Neuronal stem cell (in vitro differentiated cells): ENCODE data around the gene ADARB1.

Source experiments
- DNase-seq: peaks from one replicate; pipeline ENCODE4 v3.0.0-alpha.2; 2013; ENCODE audit warnings: low spot score
- H2AFZ ChIP-seq: one replicate; pipeline ENCODE4 v1.6.1; 2013; ENCODE audit warnings: mild to moderate bottlenecking, low read length, inconsistent platforms
- H2AK5ac ChIP-seq: 2 replicates; pipeline ENCODE4 v1.6.1; 2013; ENCODE audit warnings: low read depth, mild to moderate bottlenecking, inconsistent platforms, low read length, moderate library complexity, mixed read lengths
- H2BK120ac ChIP-seq: 2 replicates; pipeline ENCODE4 v1.6.1; 2013; ENCODE audit warnings: low read depth, mild to moderate bottlenecking, inconsistent platforms, low read length, moderate library complexity, mixed read lengths
- H2BK12ac ChIP-seq: one replicate; pipeline ENCODE4 v1.6.1; 2013; ENCODE audit warnings: low read length, inconsistent platforms
- H2BK15ac ChIP-seq: 2 replicates; pipeline ENCODE4 v1.6.1; 2013; ENCODE audit warnings: mild to moderate bottlenecking, low read length, inconsistent platforms, mixed read lengths
- H2BK5ac ChIP-seq: one replicate; pipeline ENCODE4 v1.6.1; 2013; ENCODE audit warnings: inconsistent platforms, mild to moderate bottlenecking, low read length, moderate library complexity
- H3K14ac ChIP-seq: one replicate; pipeline ENCODE4 v1.6.1; 2013; ENCODE audit warnings: low read length, inconsistent platforms
- H3K18ac ChIP-seq: 2 replicates; pipeline ENCODE4 v1.6.1; 2013; ENCODE audit warnings: low read length, inconsistent platforms
- H3K23ac ChIP-seq: 2 replicates; pipeline ENCODE4 v1.6.1; 2013; ENCODE audit warnings: low read depth, mild to moderate bottlenecking, mixed read lengths, low read length, inconsistent platforms; ENCODE audit not compliant: poor library complexity
- H3K27ac ChIP-seq: replicated peaks from 3 replicates; pipeline ENCODE4 v1.5.1; 2013; ENCODE audit warnings: low read length, inconsistent platforms
- H3K27me3 ChIP-seq, 3 experiments: 2 replicates each; pipeline ENCODE4 v1.6.1; 2013; ENCODE audit warnings: low read length in 3 of 3, mild to moderate bottlenecking in 2 of 3, inconsistent platforms in 1 of 3, low read depth in 1 of 3, mixed read lengths in 1 of 3, moderate library complexity in 1 of 3; ENCODE audit not compliant: control insufficient read depth in 3 of 3, insufficient read depth in 3 of 3
- H3K36me3 ChIP-seq, 2 donors: replicated peaks in 1 of 2; 2 replicates each; pipeline ENCODE4 v1.6.1; 2013; ENCODE audit warnings: low read length in 2 of 2; ENCODE audit not compliant: control insufficient read depth in 2 of 2, insufficient read depth in 2 of 2
- H3K4ac ChIP-seq: 2 replicates; pipeline ENCODE4 v1.6.1; 2013; ENCODE audit warnings: inconsistent platforms, mild to moderate bottlenecking, low read length, moderate library complexity
- H3K4me1 ChIP-seq, 2 donors: 1 replicate in 1 of 2; 2 replicates in 1 of 2; pipeline ENCODE4 v1.6.1; 2013; ENCODE audit warnings: low read length in 2 of 2, low read depth in 1 of 2; ENCODE audit not compliant: control insufficient read depth in 2 of 2, insufficient read depth in 1 of 2
- H3K4me2 ChIP-seq: one replicate; pipeline ENCODE4 v1.6.1; 2013; ENCODE audit warnings: mild to moderate bottlenecking, low read length, inconsistent platforms; ENCODE audit not compliant: insufficient read depth, poor library complexity, severe bottlenecking
- H3K4me3 ChIP-seq, 2 donors: 2 replicates each; pipeline ENCODE4 v1.5.1; 2013; ENCODE audit warnings: low read length in 2 of 2, mild to moderate bottlenecking in 2 of 2, inconsistent platforms in 1 of 2, moderate library complexity in 1 of 2
- H3K79me1 ChIP-seq: one replicate; pipeline ENCODE4 v1.6.1; 2013; ENCODE audit warnings: low read depth, mild to moderate bottlenecking, inconsistent platforms, low read length, moderate library complexity
- H3K9ac ChIP-seq: one replicate; pipeline ENCODE4 v1.6.1; 2013; ENCODE audit warnings: mild to moderate bottlenecking, low read depth, low read length, inconsistent platforms; ENCODE audit not compliant: poor library complexity
- H3K9me3 ChIP-seq, 2 donors: replicated peaks in 1 of 2; 2 replicates each; pipeline versions ENCODE3 to v1.6.1; 2013; ENCODE audit warnings: low read length in 2 of 2, mild to moderate bottlenecking in 2 of 2, inconsistent platforms in 1 of 2, low read depth in 1 of 2, mixed read lengths in 1 of 2, moderate library complexity in 1 of 2; ENCODE audit not compliant: control insufficient read depth in 2 of 2, insufficient read depth in 1 of 2
- H4K8ac ChIP-seq: one replicate; pipeline ENCODE4 v1.6.1; 2013; ENCODE audit warnings: low read depth, mild to moderate bottlenecking, inconsistent platforms, low read length, moderate library complexity
- H4K91ac ChIP-seq: one replicate; pipeline ENCODE4 v1.6.1; 2013; ENCODE audit warnings: low read length, low read depth, mild to moderate bottlenecking, inconsistent platforms; ENCODE audit not compliant: poor library complexity
- WGBS, 2 donors: extraction: QIAGEN DNeasy Blood & Tissue Kit; methylation state at CpG; one replicate each; pipeline ENCODE4 v1.1.7; 2013; ENCODE audit warnings: missing lambda C conversion rate in 2 of 2, mixed read lengths in 1 of 2; ENCODE audit not compliant: insufficient read length in 2 of 2, insufficient replicate concordance in 1 of 2; ENCODE audit errors: extremely low coverage in 2 of 2; 5-methylcytosine and 5-hydroxymethylcytosine counted together

Gene ADARB1

GRCh38 chr21:45255381-45256020 is 181.1 kb downstream of the ADARB1 start:
- no peak for DNase-seq
- H3K4me1 ChIP-seq, result peaks cover 4 to 11% of the 10 kb centered on the region in 2 donors
- no peak overlapping the region for H3K27ac ChIP-seq
- no peak overlapping the region for H3K4ac ChIP-seq
- no peak overlapping the region for H2BK5ac ChIP-seq
- peaks cover 2 to 13% of the 10 kb centered on the region in 2 donors for H3K9me3 ChIP-seq
- H3K36me3 ChIP-seq, result no peaks in the 10 kb centered on the region
- H3K23ac ChIP-seq, result no peak overlapping the region
- H3K4me2 ChIP-seq, result no peak overlapping the region
- WGBS, 2 donors, result no CpG with 5 or more reads among the region's 22 CpGs
- peaks cover 2% of the 10 kb centered on the region for H3K79me1 ChIP-seq
- H4K91ac ChIP-seq, result no peak overlapping the region
- H2AFZ ChIP-seq, result no peak overlapping the region
- no peak overlapping the region for H2BK120ac ChIP-seq
- H3K27me3 ChIP-seq, result peaks cover 0 to 3% (median 0%) of the 10 kb centered on the region in 3 experiments
- H4K8ac ChIP-seq, result no peak overlapping the region
- H2BK12ac ChIP-seq, result peak overlapping the region; percentile 81
- H3K4me3 ChIP-seq, result no peak overlapping the region
- H3K9ac ChIP-seq, result peak overlapping the region; percentile 70
- peak overlapping the region; percentile 96 for H2AK5ac ChIP-seq
- H3K18ac ChIP-seq, result no peak overlapping the region
- peak overlapping the region; percentile 63 for H3K14ac ChIP-seq
- H2BK15ac ChIP-seq, result peak overlapping the region; percentile 2

GRCh38 chr21:45256021-45256911 is 181.9 kb downstream of the ADARB1 start:
- Histone ChIP-seq H3K4me3 (no peak overlapping the region), H3K4me2 (no peak overlapping the region), H4K91ac (peak overlapping the region; percentile 92), H2AK5ac (peak overlapping the region; percentile 96), H3K4me1 (peaks cover 4 to 11% of the 10 kb centered on the region in 2 donors), H2BK5ac (peak overlapping the region; percentile 53), H3K9ac (peak overlapping the region; percentile 44), H3K14ac (peak overlapping the region; percentile 25), H3K27me3 (peaks cover 0 to 3% (median 0%) of the 10 kb centered on the region in 3 experiments), H2BK12ac (peak overlapping the region; percentile 81), H3K79me1 (peaks cover 2% of the 10 kb centered on the region), H3K23ac (peak overlapping the region; percentile 98), H3K36me3 (no peaks in the 10 kb centered on the region), H2AFZ (peak overlapping the region; percentile 76), H3K18ac (peak overlapping the region; percentile 93), H2BK15ac (peak overlapping the region; percentile 2), H3K9me3 (peaks cover 0 to 5% of the 10 kb centered on the region in 2 donors), H3K4ac (no peak overlapping the region), H3K27ac (no peak overlapping the region), H4K8ac (peak overlapping the region; percentile 65), H2BK120ac (no peak overlapping the region)
- no CpG with 5 or more reads among the region's 31 CpGs for WGBS, 2 donors
- DNase-seq, result no peak

- peak overlapping the region; percentile 44 for H3K9ac ChIP-seq
- no peaks in the 10 kb centered on the region for H3K9me3 ChIP-seq
- peak overlapping the region; percentile 2 for H2BK15ac ChIP-seq
- peaks cover 0 to 3% of the 10 kb centered on the region in 2 donors for H3K36me3 ChIP-seq
- H3K27me3 ChIP-seq, result peaks cover 0 to 3% (median 0%) of the 10 kb centered on the region in 3 experiments
- H3K18ac ChIP-seq, result peak overlapping the region; percentile 93
- no peak overlapping the region for H3K4ac ChIP-seq
- peak overlapping the region; percentile 92 for H4K91ac ChIP-seq
- peak overlapping the region; percentile 96 for H2AK5ac ChIP-seq
- peak overlapping the region; percentile 94 for H2BK120ac ChIP-seq
- H3K4me3 ChIP-seq, result no peak overlapping the region
- no peak overlapping the region for H3K4me2 ChIP-seq
- H3K4me1 ChIP-seq, result peaks cover 4 to 11% of the 10 kb centered on the region in 2 donors
- peak overlapping the region; percentile 67 for H3K14ac ChIP-seq
- DNase-seq, result no peak
- peak overlapping the region; percentile 53 for H2BK5ac ChIP-seq
- peak overlapping the region; percentile 68 for H2BK12ac ChIP-seq
- H3K27ac ChIP-seq, result no peak overlapping the region
- peak overlapping the region; percentile 98 for H3K23ac ChIP-seq
- WGBS, 2 donors, result no CpG with 5 or more reads among the region's 27 CpGs
- H4K8ac ChIP-seq, result no peak overlapping the region
- H3K79me1 ChIP-seq, result peaks cover 2% of the 10 kb centered on the region
- H2AFZ ChIP-seq, result peak overlapping the region; percentile 76
Measured at GRCh38 chr21:45256912-45257672, 182.7 kb downstream of the ADARB1 start.
